Neuronal stem cell (in vitro differentiated cells): ENCODE data around the gene DGKG.

Experiments
- DNase-seq: peaks from one replicate; pipeline ENCODE4 v3.0.0-alpha.2; 2013; ENCODE audit warnings: low spot score
- H2AFZ ChIP-seq: one replicate; pipeline ENCODE4 v1.6.1; 2013; ENCODE audit warnings: mild to moderate bottlenecking, low read length, inconsistent platforms
- H2AK5ac ChIP-seq: 2 replicates; pipeline ENCODE4 v1.6.1; 2013; ENCODE audit warnings: low read depth, mild to moderate bottlenecking, inconsistent platforms, low read length, moderate library complexity, mixed read lengths
- H2BK120ac ChIP-seq: 2 replicates; pipeline ENCODE4 v1.6.1; 2013; ENCODE audit warnings: low read depth, mild to moderate bottlenecking, inconsistent platforms, low read length, moderate library complexity, mixed read lengths
- H2BK12ac ChIP-seq: one replicate; pipeline ENCODE4 v1.6.1; 2013; ENCODE audit warnings: low read length, inconsistent platforms
- H2BK15ac ChIP-seq: 2 replicates; pipeline ENCODE4 v1.6.1; 2013; ENCODE audit warnings: mild to moderate bottlenecking, low read length, inconsistent platforms, mixed read lengths
- H2BK5ac ChIP-seq: one replicate; pipeline ENCODE4 v1.6.1; 2013; ENCODE audit warnings: inconsistent platforms, mild to moderate bottlenecking, low read length, moderate library complexity
- H3K14ac ChIP-seq: one replicate; pipeline ENCODE4 v1.6.1; 2013; ENCODE audit warnings: low read length, inconsistent platforms
- H3K18ac ChIP-seq: 2 replicates; pipeline ENCODE4 v1.6.1; 2013; ENCODE audit warnings: low read length, inconsistent platforms
- H3K23ac ChIP-seq: 2 replicates; pipeline ENCODE4 v1.6.1; 2013; ENCODE audit warnings: low read depth, mild to moderate bottlenecking, mixed read lengths, low read length, inconsistent platforms; ENCODE audit not compliant: poor library complexity
- H3K27ac ChIP-seq: replicated peaks from 3 replicates; pipeline ENCODE4 v1.5.1; 2013; ENCODE audit warnings: low read length, inconsistent platforms
- H3K27me3 ChIP-seq, 3 experiments: 2 replicates each; pipeline ENCODE4 v1.6.1; 2013; ENCODE audit warnings: low read length in 3 of 3, mild to moderate bottlenecking in 2 of 3, inconsistent platforms in 1 of 3, low read depth in 1 of 3, mixed read lengths in 1 of 3, moderate library complexity in 1 of 3; ENCODE audit not compliant: control insufficient read depth in 3 of 3, insufficient read depth in 3 of 3
- H3K36me3 ChIP-seq, 2 donors: replicated peaks in 1 of 2; 2 replicates each; pipeline ENCODE4 v1.6.1; 2013; ENCODE audit warnings: low read length in 2 of 2; ENCODE audit not compliant: control insufficient read depth in 2 of 2, insufficient read depth in 2 of 2
- H3K4ac ChIP-seq: 2 replicates; pipeline ENCODE4 v1.6.1; 2013; ENCODE audit warnings: inconsistent platforms, mild to moderate bottlenecking, low read length, moderate library complexity
- H3K4me1 ChIP-seq, 2 donors: 1 replicate in 1 of 2; 2 replicates in 1 of 2; pipeline ENCODE4 v1.6.1; 2013; ENCODE audit warnings: low read length in 2 of 2, low read depth in 1 of 2; ENCODE audit not compliant: control insufficient read depth in 2 of 2, insufficient read depth in 1 of 2
- H3K4me2 ChIP-seq: one replicate; pipeline ENCODE4 v1.6.1; 2013; ENCODE audit warnings: mild to moderate bottlenecking, low read length, inconsistent platforms; ENCODE audit not compliant: insufficient read depth, poor library complexity, severe bottlenecking
- H3K4me3 ChIP-seq, 2 donors: 2 replicates each; pipeline ENCODE4 v1.5.1; 2013; ENCODE audit warnings: low read length in 2 of 2, mild to moderate bottlenecking in 2 of 2, inconsistent platforms in 1 of 2, moderate library complexity in 1 of 2
- H3K79me1 ChIP-seq: one replicate; pipeline ENCODE4 v1.6.1; 2013; ENCODE audit warnings: low read depth, mild to moderate bottlenecking, inconsistent platforms, low read length, moderate library complexity
- H3K9ac ChIP-seq: one replicate; pipeline ENCODE4 v1.6.1; 2013; ENCODE audit warnings: mild to moderate bottlenecking, low read depth, low read length, inconsistent platforms; ENCODE audit not compliant: poor library complexity
- H3K9me3 ChIP-seq, 2 donors: replicated peaks in 1 of 2; 2 replicates each; pipeline versions ENCODE3 to v1.6.1; 2013; ENCODE audit warnings: low read length in 2 of 2, mild to moderate bottlenecking in 2 of 2, inconsistent platforms in 1 of 2, low read depth in 1 of 2, mixed read lengths in 1 of 2, moderate library complexity in 1 of 2; ENCODE audit not compliant: control insufficient read depth in 2 of 2, insufficient read depth in 1 of 2
- H4K8ac ChIP-seq: one replicate; pipeline ENCODE4 v1.6.1; 2013; ENCODE audit warnings: low read depth, mild to moderate bottlenecking, inconsistent platforms, low read length, moderate library complexity
- H4K91ac ChIP-seq: one replicate; pipeline ENCODE4 v1.6.1; 2013; ENCODE audit warnings: low read length, low read depth, mild to moderate bottlenecking, inconsistent platforms; ENCODE audit not compliant: poor library complexity
- WGBS, 2 donors: extraction: QIAGEN DNeasy Blood & Tissue Kit; methylation state at CpG; one replicate each; pipeline ENCODE4 v1.1.7; 2013; ENCODE audit warnings: missing lambda C conversion rate in 2 of 2, mixed read lengths in 1 of 2; ENCODE audit not compliant: insufficient read length in 2 of 2, insufficient replicate concordance in 1 of 2; ENCODE audit errors: extremely low coverage in 2 of 2; 5-methylcytosine and 5-hydroxymethylcytosine counted together

Gene DGKG

DNA sequence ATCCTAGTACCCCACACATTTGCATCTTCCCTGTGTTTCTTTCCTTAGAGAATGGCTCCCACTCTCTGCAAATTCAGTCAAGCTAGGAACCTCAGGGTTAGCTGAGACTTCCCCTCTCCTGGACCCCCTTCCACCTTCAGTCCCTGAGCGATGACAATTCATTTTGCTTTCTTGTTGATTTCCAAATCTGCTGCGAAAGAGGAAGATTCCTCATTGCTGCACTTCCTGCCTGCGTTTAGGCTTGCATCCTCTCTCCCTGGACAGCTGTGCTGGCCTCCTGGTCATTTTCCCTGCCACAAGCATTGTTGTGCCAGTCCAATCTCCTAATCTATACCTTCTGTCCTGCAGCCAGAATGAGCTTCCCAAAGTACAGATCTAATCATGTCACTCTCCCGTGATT, 12.3 kb upstream of the DGKG start:
- H4K8ac ChIP-seq = no peak overlapping the region
- no peak overlapping the region for H3K14ac ChIP-seq
- H3K4me3 ChIP-seq = no peak overlapping the region
- no peak overlapping the region for H2BK15ac ChIP-seq
- peaks cover 0 to 27% (median 0%) of the 10 kb centered on the region in 3 experiments for H3K27me3 ChIP-seq
- H3K9me3 ChIP-seq = no peaks in the 10 kb centered on the region
- no peak overlapping the region for H3K4ac ChIP-seq
- H2AK5ac ChIP-seq = no peak overlapping the region
- no peak overlapping the region for H3K9ac ChIP-seq
- no CpG with 5 or more reads among the region's 4 CpGs for WGBS, 2 donors
- H4K91ac ChIP-seq = no peak overlapping the region
- no peak overlapping the region for H2AFZ ChIP-seq
- no peak overlapping the region for H3K27ac ChIP-seq
- H3K4me1 ChIP-seq = peaks cover 0 to 2% of the 10 kb centered on the region in 2 donors
- H3K4me2 ChIP-seq = no peak overlapping the region
- H3K18ac ChIP-seq = no peak overlapping the region
- no peak for DNase-seq
- H3K23ac ChIP-seq = no peak overlapping the region
- no peaks in the 10 kb centered on the region for H3K36me3 ChIP-seq
- no peaks in the 10 kb centered on the region for H3K79me1 ChIP-seq
- H2BK120ac ChIP-seq = no peak overlapping the region
- H2BK5ac ChIP-seq = no peak overlapping the region
- no peak overlapping the region for H2BK12ac ChIP-seq

GRCh38 chr3:186369217-186369616, 7.2 kb upstream of the DGKG start:
- no peak for DNase-seq

GRCh38 chr3:186368717-186369116, 6.7 kb upstream of the DGKG start:
- Histone ChIP-seq H3K23ac (no peak overlapping the region), H3K4me3 (no peak overlapping the region), H4K8ac (no peak overlapping the region), H3K14ac (no peak overlapping the region), H3K27ac (no peak overlapping the region), H3K79me1 (no peaks in the 10 kb centered on the region), H2BK120ac (no peak overlapping the region), H2BK12ac (no peak overlapping the region), H4K91ac (no peak overlapping the region), H3K27me3 (peaks cover 0 to 41% (median 2%) of the 10 kb centered on the region in 3 experiments), H3K9ac (no peak overlapping the region), H2AK5ac (no peak overlapping the region), H3K36me3 (no peaks in the 10 kb centered on the region), H2AFZ (no peak overlapping the region), H3K9me3 (no peaks in the 10 kb centered on the region), H3K4ac (no peak overlapping the region), H3K4me1 (no peaks in the 10 kb centered on the region), H3K4me2 (no peak overlapping the region), H3K18ac (no peak overlapping the region), H2BK15ac (no peak overlapping the region), H2BK5ac (no peak overlapping the region)
- DNase-seq = no peak
- WGBS, 2 donors = no CpG with 5 or more reads among the region's 4 CpGs

More at GRCh38 chr3:186369217-186369616, 7.2 kb upstream of the DGKG start:
- no peak overlapping the region for H4K91ac ChIP-seq
- H3K18ac ChIP-seq = no peak overlapping the region
- no peaks in the 10 kb centered on the region for H3K79me1 ChIP-seq
- H3K27ac ChIP-seq = no peak overlapping the region
- no peak overlapping the region for H2AK5ac ChIP-seq
- H2BK15ac ChIP-seq = no peak overlapping the region
- H2AFZ ChIP-seq = no peak overlapping the region
- H2BK120ac ChIP-seq = no peak overlapping the region
- no peak overlapping the region for H3K14ac ChIP-seq
- no peaks in the 10 kb centered on the region for H3K9me3 ChIP-seq
- no peak overlapping the region for H3K23ac ChIP-seq
- H2BK5ac ChIP-seq = no peak overlapping the region
- WGBS, 2 donors = no CpG with 5 or more reads among the region's 3 CpGs
- no peaks in the 10 kb centered on the region for H3K4me1 ChIP-seq
- no peak overlapping the region for H3K4ac ChIP-seq
- no peak overlapping the region for H3K4me3 ChIP-seq
- no peak overlapping the region for H4K8ac ChIP-seq
- H3K4me2 ChIP-seq = no peak overlapping the region
- no peaks in the 10 kb centered on the region for H3K36me3 ChIP-seq
- no peak overlapping the region for H2BK12ac ChIP-seq
- no peak overlapping the region for H3K9ac ChIP-seq
- H3K27me3 ChIP-seq = peaks cover 0 to 41% (median 0%) of the 10 kb centered on the region in 3 experiments

GRCh38 chr3:186368176-186368575, 6.1 kb upstream of the DGKG start:
- H3K4ac ChIP-seq = no peak overlapping the region
- DNase-seq = no peak
- no peak overlapping the region for H3K27ac ChIP-seq
- WGBS, 2 donors = no CpG with 5 or more reads among the region's 3 CpGs
- no peak overlapping the region for H2BK15ac ChIP-seq
- no peak overlapping the region for H3K18ac ChIP-seq
- H4K8ac ChIP-seq = no peak overlapping the region
- no peak overlapping the region for H2AK5ac ChIP-seq
- no peak overlapping the region for H3K9ac ChIP-seq
- H3K23ac ChIP-seq = no peak overlapping the region
- no peak overlapping the region for H2BK5ac ChIP-seq
- no peaks in the 10 kb centered on the region for H3K79me1 ChIP-seq
- H3K14ac ChIP-seq = no peak overlapping the region
- H3K4me2 ChIP-seq = no peak overlapping the region
- H2BK120ac ChIP-seq = no peak overlapping the region
- no peak overlapping the region for H2BK12ac ChIP-seq
- H3K4me3 ChIP-seq = no peak overlapping the region
- H2AFZ ChIP-seq = no peak overlapping the region
- no peaks in the 10 kb centered on the region for H3K36me3 ChIP-seq
- H3K9me3 ChIP-seq = no peaks in the 10 kb centered on the region
- no peaks in the 10 kb centered on the region for H3K4me1 ChIP-seq
- peaks cover 0 to 47% (median 5%) of the 10 kb centered on the region in 3 experiments for H3K27me3 ChIP-seq
- H4K91ac ChIP-seq = no peak overlapping the region
